ENCODE results near the gene MOB3B.

MOB3B gene

GRCh38 chr9:27413511-27414219, 115.9 kb downstream of the MOB3B start:
- DNase-seq: no peak

- no peak for DNase-seq
These were observed 116.7 kb downstream of the MOB3B start for GRCh38 chr9:27412963-27413362.

DNA sequence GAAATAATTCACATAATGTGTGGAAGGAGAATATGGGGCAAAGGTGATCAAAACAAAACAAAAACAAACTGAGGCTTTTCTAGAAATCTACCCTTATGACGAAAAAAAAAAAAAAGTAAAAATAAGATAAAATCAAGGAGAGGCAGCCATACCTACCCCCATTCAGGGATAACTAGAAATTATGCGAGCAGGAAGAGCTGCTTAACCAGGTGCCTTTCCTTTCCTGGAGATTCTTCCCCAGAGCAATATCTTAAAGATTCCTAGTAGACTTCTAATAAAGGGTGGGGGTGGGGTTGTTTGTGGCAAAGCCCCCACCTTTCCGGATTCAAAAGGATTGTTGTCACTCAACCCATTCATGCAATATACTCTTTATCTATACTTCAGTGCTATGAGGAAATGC, 117.5 kb downstream of the MOB3B start:
- DNase-seq: no peak

GRCh38 chr9:27408482-27408881, 121.1 kb downstream of the MOB3B start:
- no peak for DNase-seq

DNA sequence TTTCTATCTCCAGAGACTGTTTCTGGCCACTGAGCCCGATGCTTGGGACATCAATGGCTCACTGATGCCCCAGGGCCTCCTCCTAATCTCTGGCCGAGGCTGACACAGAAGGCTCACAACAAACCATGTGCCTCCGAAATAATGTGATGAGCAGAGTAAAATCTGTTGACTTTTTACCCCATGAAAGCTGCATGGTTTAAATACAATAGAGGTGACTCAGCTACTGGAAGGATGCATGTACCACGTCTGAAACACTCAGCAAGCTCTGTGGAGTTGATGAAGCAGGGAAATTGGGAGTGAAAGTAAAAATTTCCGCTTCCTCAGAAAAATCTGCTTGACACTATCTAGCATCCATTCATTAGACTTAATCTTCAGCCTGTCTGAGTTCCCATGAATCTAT, 121.6 kb downstream of the MOB3B start:
- DNase-seq: no peak

DNA sequence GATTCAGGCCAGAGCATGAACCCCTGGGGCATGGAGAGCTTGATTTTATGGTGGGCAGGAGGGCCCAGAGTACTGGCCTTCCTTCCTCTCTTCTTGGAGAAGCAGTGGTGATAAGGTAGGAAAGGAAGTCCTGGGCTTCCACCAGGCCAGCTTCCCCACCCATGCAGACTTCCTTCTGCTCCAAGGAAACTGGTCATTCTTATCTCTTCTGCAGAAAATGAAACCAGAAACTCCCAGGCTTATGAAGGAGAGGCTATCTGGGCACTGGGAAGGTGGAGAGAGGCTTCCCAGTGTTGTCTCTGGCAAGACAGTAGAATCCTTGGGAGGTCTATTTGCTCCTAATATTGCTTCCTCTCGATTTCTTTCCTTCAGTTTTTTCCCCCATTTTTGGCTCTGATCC, 122.1 kb downstream of the MOB3B start:
- DNase-seq: no peak

DNA sequence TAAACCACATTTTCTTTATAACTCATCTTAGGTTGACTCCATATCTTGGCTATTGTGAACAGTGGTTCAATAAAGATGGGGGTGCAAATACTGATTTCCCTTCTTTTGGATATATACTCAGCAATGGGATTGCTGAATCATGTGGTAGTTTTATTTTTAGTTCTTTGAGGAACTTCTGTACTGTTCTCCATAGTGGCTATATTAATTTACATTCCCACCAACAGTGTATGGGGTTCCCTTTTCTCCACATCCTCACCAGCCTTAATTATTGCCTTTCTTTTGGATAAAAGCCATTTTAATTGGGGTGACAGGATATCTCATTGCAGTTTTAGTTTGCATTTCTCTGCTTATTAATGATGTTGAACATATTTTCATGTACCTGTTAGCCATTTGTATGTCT, 125.0 kb downstream of the MOB3B start:
- no peak for DNase-seq

DNA sequence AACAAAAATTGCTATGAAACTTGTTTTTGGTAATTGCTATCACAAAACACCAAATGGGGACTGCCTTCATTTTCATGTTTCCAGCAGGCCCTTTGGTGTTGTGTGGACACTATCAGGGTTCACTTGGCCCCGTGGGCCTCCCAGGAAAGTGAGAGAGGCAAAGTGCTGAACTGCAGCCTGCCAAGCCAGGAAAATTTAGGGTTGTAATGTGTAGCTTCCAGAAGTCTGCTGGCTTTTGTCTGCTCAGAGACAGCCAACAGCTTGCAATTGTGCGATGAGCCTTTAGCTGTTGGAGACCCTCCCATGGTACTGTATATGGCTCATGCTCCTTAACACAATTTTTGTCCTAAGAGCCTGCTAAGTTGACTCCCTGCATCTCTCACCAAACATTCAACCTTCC, 127.0 kb downstream of the MOB3B start:
- DNase-seq: no peak

DNA sequence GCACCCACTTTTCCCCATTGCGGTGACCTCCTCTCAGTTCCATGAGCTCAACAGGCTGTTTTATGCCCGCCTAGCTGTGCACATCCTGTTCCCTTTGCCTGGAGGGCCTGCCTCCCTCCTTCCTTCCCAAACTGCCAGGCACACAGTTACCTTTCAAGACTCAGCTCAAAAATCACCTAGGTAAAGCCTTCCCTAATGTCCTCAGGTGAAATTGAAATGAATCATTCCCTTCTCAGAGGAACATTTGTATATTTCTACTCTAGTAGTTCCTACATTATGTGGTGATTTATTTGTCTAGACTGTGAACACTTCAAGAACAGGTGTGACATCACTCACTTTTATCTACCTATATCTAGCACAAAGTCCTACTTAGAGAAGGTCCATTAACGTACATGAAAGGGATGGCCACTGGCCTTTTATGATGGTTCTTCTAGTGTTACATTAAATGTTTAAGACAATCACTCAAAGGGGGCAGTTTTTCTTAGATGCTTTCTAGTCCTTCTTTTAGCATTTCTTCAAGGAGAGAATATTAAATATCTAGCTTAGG, 129.2 kb downstream of the MOB3B start:
- no peak for DNase-seq

- peak; percentile 55 for DNase-seq
These were observed 130.5 kb downstream of the MOB3B start for GRCh38 chr9:27398982-27399653.

DNA sequence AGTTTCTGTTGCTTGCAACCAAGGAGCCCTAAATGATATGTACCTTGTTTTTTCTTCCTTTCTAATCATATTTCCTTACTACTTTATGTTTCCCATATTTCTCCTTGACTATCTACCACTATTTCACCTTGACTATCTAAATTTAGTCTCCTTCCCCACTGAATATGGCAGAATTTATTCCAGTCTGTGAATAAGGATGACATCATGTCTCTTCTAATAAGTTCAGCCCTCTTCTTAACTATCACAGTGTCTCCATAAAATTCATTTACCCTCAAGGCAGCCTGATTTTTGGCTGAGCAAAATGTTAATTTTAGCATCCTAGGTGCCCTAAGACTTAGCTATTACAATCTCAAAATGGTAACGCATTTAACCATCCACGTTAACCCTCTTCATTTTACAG, 133.1 kb downstream of the MOB3B start:
- DNase-seq: no peak

GRCh38 chr9:27395484-27395921, 134.1 kb downstream of the MOB3B start:
- no peak for DNase-seq

DNA sequence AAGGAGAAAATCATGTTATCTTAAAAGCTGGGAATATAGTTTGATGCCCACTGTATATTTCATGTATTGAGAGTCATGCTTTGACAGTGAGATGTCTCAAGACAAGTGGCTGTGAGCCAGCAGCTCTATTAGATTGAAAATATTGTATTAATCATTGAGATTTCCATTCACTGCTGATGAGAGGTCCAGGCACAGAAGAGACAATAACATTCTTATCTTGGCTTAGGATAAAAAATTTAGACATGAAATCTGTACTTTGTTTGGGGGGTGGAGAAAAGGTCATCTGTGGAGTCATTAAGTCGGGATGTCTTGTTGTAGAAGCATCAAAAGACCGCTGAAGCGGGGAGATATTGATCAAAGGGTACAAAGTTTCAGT, 134.8 kb downstream of the MOB3B start:
- no peak for DNase-seq

GRCh38 chr9:27394154-27394825, 135.3 kb downstream of the MOB3B start:
- no peak for DNase-seq

GRCh38 chr9:27393054-27393846, 136.4 kb downstream of the MOB3B start:
- no peak for DNase-seq

DNA sequence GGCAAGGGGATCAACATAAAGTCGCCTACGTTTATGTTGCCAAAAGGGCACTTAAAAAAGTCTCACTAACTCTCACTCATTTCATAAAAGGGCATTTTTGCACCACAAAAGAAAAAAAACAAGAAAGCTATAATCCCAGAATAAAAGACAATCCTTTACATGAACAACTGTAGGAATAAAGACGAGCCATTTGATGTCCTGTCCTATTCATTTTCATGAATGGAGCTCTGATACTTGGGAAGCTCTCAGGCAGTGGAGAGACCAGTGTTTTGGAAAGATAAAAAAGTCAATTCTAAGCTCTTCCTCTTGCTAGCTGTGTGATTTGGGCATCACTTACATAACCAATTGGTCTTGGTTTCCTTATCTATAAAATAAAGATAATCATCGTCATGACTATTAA, 137.2 kb downstream of the MOB3B start:
- DNase-seq: no peak

DNA sequence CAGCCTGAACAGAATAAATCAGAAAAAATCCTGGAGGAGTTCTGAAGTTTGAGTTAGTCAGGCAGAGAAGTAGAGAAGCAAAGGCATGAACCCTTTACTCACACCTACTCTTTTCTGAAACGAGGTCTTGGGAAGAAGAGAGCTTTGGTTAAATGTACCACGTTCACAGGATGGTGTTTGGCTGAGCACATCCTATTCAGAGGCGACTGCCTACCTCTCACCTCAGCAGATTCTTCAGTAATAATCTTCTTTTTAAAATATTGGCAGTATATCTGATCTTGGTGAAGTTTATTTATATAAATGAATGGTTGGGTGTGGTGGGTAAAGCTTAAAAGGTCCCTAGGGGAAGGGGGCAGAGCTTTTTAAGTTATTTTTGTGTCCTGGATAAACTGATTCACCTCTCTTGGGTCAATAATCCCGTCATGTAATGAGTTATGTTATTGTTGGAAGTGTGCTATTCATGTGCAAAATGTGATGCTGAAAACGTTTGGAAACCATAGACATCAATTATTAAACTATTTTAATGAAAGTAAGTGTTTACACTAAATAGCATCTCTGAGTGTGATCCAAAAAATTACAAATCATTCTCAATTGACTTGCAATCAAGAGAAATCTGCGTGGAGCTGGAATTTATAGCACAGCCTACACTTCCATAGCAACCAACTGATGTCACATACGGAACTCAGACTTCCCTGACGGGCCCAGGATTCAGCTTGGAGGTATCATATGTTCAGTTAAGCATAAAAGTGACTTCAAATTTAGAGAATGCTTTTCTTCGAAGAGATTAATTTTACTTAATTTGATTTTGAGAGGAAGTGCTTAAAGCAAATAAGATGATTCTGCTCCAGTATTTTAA, 138.3 kb downstream of the MOB3B start:
- no peak for DNase-seq

DNA sequence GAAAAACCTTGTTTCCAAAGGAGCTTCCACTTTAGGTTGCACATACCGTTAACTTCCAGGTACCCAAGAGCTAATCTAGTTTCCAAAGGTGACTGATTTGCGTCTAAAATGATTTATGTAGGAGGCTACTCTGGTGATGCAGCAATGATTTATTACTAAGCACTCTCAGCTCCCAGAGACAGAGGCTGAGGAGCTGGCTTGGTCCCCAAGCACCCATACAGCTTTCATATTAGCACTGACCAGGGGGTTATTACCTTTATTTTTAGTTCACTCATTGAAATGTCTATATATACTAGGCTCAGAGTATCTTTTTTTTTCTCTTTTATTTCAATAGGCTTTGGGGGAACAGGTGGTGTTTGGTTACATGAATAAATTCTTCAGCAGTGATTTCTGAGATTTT, 141.5 kb downstream of the MOB3B start:
- DNase-seq: no peak

DNA sequence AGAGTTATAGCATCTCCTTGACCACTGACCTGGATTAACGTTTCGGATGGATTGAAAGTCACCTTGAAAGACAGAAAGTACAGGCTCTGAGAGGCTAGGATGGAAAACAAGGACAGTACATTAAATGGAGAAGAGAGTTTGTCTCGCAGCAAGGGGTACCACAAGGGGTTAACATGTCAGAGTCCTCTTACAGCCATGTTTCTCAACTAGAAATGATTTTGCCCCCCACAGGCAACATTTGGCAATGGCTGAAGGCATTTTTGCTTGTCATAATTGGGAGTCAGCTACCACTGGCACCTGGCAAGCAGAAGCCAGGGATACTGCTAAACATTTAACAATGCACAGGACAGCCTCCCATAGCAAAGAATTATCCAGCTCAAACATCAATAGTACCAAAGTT, 141.9 kb downstream of the MOB3B start:
- DNase-seq: no peak

GRCh38 chr9:27386571-27387091, 143.0 kb downstream of the MOB3B start:
- no peak for DNase-seq

DNA sequence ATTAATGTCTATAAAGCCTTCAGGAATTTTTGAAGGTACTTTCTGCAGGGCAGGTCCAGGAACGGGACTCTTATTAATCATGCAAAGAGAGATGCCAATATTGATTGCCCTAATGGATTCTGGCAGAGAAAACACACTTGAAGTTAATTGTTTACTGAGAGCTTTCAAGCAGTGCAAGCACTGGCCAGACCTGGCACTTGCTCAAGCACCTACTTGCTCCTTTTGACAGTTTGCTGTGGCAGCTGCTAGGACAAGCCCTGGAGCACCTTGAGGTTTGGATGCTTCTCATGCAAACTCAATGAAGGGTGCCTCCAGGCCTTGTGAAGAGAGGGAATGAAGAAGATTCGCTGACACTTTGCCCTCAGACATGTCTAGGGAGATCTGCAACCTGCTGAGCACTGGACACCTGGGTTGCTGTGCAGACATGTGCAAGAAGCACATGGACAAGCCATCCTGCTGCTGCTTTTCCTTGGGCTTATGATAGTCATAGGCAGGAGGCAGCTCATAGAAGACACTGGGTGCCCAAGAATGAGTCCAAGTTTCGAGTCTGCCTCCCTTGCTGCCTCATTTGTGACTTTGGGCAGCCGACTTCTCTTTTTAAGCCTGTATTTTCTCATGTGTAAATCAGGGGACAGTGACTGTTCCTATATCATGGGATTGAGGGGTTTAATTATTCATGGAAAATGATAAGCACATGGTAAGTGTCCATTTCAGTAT, 143.8 kb downstream of the MOB3B start:
- DNase-seq: no peak

Data from NCI-H1048 (cell line).